Loucy (cell line): ENCODE measurements around the gene CDH8.

Experiments
- CTCF ChIP-seq: fragments of 200-600 bp; sonication (generic); conservative IDR thresholded peaks from 2 replicates; pipeline ENCODE4 v1.5.1; 2014; ENCODE audit warnings: mild to moderate bottlenecking, antibody characterized with exemption, low read length
- EZH2phosphoT487 ChIP-seq: fragments of 200-600 bp; IDR thresholded peaks from 2 replicates; pipeline ENCODE4 v1.6.1; 2018; ENCODE audit warnings: antibody characterized with exemption, mild to moderate bottlenecking, moderate library complexity, borderline replicate concordance

GRCh38 chr16:61879306-61879705, 156.9 kb downstream of the CDH8 start:
- TF ChIP-seq CTCF = no peak
- no peak for TF ChIP-seq EZH2phosphoT487
